Choroid plexus epithelial cell (primary cell): Measurements from ENCODE around the gene FPGS.

Experiments used
- DNase-seq: peaks from one replicate; pipeline ENCODE4 v3.0.0-alpha.2; 2010; ENCODE audit warnings: low read depth
- H3K4me3 ChIP-seq: 2 replicates; pipeline ENCODE4 v1.5.1; 2011; ENCODE audit warnings: low read depth, mild to moderate bottlenecking, control low read depth, low read length, moderate library complexity
- TF ChIP-seq, protein P1 (sequence below): conservative IDR thresholded peaks from 2 replicates; pipeline ENCODE4 v1.5.1; 2011; ENCODE audit warnings: low read depth, mild to moderate bottlenecking, control low read depth, inconsistent platforms, low read length, moderate library complexity

The FPGS gene

DNA sequence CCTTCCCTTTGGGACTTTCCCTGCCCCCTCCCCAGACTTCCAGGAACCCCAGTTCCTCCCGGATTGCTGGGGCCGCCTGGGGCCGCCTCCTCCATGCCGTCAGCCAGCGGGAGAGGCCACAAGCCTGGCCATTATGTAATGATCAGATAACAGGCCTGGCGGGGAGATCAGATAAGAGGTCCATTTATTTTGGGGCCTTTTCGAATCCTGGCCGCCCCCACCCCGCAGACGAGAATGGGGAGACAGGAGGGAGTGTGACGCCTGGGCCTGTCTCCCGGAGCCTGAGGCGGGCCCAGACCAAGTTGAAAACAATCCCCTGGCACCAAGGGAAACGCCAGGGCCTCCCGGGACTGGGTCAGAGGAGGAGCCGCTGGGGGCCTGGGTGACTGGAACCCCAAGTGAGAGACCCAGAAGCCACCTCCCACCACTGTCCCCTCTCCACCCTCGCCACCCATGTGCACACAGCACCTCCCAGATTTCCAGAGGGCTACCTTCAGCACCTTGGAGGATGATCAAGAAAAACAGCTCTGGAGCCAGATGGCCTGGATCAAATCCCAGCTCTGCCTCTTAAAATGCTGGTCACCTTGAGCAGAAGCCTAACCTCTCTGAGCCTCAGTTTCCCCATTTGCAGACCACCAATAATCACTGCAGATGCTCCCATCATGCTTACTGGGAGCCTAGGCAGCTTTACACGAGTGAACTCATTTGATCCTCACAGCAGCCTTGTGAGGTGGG lies 43.9 kb downstream of the FPGS start:
- peak; percentile 30 for DNase-seq
- no peak overlapping the region for H3K4me3 ChIP-seq
- TF ChIP-seq, protein P1, sequence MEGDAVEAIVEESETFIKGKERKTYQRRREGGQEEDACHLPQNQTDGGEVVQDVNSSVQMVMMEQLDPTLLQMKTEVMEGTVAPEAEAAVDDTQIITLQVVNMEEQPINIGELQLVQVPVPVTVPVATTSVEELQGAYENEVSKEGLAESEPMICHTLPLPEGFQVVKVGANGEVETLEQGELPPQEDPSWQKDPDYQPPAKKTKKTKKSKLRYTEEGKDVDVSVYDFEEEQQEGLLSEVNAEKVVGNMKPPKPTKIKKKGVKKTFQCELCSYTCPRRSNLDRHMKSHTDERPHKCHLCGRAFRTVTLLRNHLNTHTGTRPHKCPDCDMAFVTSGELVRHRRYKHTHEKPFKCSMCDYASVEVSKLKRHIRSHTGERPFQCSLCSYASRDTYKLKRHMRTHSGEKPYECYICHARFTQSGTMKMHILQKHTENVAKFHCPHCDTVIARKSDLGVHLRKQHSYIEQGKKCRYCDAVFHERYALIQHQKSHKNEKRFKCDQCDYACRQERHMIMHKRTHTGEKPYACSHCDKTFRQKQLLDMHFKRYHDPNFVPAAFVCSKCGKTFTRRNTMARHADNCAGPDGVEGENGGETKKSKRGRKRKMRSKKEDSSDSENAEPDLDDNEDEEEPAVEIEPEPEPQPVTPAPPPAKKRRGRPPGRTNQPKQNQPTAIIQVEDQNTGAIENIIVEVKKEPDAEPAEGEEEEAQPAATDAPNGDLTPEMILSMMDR, result peak; percentile 18

DNA sequence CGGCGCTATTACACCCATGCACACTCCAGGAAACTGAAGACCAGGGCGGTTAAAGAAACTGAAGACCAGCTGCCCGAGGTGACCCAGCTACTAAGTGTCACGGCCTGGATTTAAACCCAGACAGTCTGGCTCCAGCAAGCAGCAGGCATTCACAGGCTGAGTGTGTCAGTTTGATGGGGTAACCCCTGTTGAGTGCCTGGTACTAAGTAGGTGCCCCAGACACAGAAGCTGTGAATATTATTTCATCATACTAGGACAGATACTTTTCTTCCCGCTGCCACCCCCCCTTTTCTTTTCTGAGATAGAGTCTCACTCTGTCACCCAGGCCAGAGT lies 44.5 kb downstream of the FPGS start:
- DNase-seq, result peak; percentile 66
- H3K4me3 ChIP-seq, result no peak overlapping the region
- TF ChIP-seq, protein P1, result no peak

DNA sequence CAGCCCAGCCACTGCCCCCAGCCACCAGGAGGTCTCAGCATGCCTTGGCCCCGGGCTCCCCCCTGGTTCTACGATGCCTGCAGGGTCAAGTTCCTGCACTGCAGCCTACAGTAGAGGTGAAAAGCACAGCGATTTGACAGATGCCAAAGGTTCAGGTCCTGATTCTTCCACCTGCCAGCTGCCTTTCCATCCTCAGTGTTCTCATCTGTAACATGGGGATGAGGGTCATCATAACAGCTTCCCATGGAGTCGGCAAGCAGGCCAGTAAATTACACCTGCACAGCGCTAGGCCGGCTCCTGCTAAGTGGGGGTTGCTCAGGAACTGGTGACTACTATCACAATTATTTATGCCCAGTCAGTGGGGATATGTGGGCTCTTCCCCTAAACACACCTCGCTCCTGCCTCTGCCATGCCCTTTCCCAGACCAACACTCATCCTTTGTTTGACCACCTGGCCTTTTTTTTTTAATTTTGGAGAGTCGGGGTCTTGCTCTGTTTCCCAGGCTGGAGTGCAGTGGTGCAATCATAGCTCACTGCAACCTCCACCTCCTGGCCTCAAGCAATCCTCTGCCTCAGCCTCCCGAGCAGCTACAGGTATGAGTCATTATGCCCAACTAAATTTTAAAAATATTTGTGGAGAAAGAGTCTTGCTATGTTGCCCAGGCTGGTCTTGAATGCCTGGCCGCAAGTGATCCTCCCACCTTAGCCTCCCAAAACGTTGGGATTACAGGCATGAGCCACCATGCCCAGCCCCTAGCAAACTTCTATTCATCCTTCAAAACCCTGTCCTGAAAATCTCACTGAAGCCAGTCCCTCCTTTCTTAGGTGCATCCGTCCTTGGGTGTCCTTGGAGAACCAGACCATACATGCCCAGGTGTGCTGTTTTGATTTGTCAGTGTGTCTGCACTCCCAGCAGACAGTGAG lies 45.4 kb downstream of the FPGS start:
- no peak for DNase-seq
- H3K4me3 ChIP-seq, result no peak overlapping the region
- TF ChIP-seq, protein P1, result no peak

DNA sequence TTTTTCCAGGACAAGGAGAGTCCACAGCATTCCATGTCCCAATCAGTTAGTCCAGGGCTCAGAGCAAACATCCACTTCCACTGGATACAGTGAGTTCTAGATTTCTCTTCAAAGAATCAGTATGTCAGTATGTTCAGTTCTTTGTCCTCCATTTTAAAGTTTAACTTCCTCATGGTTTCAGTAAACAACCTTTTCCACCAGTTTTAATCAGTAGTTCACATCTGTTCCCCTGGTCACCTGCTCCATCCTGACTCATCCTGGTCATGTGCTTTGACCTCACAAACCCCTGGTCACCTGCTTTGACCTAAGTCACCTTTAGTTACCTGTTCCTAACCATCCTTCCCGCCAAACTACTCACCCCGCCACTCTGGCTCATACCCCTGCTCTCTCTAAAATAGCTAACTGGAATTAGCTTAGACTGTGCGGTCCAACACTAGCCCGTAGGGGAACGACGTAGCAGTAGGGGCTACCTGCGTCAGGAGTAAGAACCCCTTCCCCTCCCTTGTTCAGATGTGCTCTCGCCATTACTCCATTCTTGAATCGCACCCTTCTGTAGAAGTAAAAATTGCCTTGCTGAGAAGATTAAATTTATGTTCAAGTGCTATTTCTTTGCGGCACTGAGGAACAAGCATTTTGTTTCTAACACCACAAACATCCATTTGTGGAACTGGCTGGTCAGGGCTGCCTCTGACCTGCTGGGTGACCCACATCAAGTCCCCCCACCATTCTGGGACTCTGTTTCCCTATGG lies 46.2 kb downstream of the FPGS start:
- no peak overlapping the region for H3K4me3 ChIP-seq
- TF ChIP-seq, protein P1, result no peak
- no peak for DNase-seq

DNA sequence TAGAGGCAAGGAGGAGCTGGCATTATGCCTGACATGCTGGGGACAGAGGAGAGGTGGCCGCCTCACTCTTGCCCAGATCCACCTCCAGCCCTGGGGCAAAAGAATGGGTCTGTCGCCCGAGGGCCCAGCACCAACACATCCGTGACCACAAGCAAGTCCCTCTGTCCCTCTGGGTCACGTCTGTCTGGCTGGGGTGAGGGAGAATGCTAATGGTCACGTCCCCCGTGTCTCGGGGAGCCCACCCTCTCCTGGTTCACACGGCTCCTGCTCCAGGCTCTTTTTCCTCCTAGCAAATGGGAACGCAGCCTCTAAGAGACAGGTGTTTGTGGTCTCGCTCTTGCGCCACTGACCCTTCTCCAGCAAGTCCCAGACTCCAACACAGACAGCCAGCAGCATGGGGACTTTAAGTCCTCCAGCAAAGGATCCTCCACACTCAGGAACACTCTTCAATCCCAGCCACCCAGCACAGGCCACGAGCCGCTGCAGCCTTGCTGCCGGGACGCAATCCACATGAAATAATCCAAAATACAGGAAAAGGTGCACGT lies 47.7 kb downstream of the FPGS start:
- no peak overlapping the region for H3K4me3 ChIP-seq
- TF ChIP-seq, protein P1, result no peak
- no peak for DNase-seq

DNA sequence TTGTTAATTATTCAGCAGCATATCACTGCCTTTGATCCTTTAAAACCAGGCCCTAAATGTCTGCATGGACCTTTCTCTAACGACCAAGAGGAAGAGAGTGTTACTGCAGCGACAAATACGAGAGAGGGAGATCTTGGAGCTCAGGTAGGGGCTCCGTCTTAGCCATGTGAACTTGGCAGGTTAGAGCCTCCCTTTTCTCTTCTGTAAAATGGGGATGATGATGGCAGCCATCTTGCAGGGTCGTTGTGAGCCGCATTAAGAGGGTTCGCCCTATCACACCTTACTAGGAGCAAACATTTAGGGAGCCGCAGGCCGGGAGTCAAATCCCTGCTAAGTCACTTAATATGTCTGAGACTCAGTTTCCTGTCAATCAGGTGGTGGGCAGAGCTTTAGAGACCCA lies 50.1 kb downstream of the FPGS start:
- TF ChIP-seq, protein P1, result no peak

More for the DNA sequence above, 50.1 kb downstream of the FPGS start:
- H3K4me3 ChIP-seq, result peak overlapping the region; percentile 65
- no peak for DNase-seq
